HEK293 (cell line): ENCODE data around the gene TMEM125.

Experiments
- CTCF ChIA-PET: fragments of 350-600 bp; formaldehyde crosslinking; extraction: SDS; loops from one replicate; lab custom pipeline; 2021; ENCODE audit warnings: antibody characterized with exemption; lab: Yijun Ruan, JAX
- POLR2A ChIA-PET: fragments of 300-600 bp; formaldehyde crosslinking; extraction: SDS; loops from one replicate; lab custom pipeline; 2020; ENCODE audit warnings: antibody characterized with exemption, inconsistent platforms; lab: Yijun Ruan, JAX
- H3K27ac ChIP-seq: fragments of 200-500 bp; sonication (Bioruptor generic); 2 replicates; pipeline ENCODE4 v1.5.1; 2014; ENCODE audit warnings: low read depth, low read length, control low read depth, inconsistent platforms; ENCODE audit errors: extremely low read depth
- H3K36me3 ChIP-seq, 2 experiments: fragments of 200-500 bp in 1 of 2; sonication (Bioruptor generic) in 1 of 2; 1 replicate in 1 of 2; 2 replicates in 1 of 2; pipeline ENCODE4 v1.5.1; 2014 to 2017; ENCODE audit warnings: inconsistent platforms in 2 of 2, low read length in 2 of 2; ENCODE audit not compliant: control insufficient read depth in 2 of 2, insufficient read depth in 1 of 2
- H3K4me1 ChIP-seq: fragments of 200-500 bp; sonication (Bioruptor generic); 2 replicates; pipeline ENCODE4 v1.5.1; 2014; ENCODE audit warnings: mild to moderate bottlenecking, low read length, inconsistent platforms; ENCODE audit not compliant: control insufficient read depth, insufficient read depth
- H3K4me3 ChIP-seq: 2 replicates; pipeline ENCODE4 v1.5.1; 2011; ENCODE audit warnings: low read depth, mild to moderate bottlenecking, control low read depth, low read length, moderate library complexity
- H3K9me3 ChIP-seq: fragments of 200-500 bp; sonication (Bioruptor generic); 2 replicates; pipeline ENCODE4 v1.5.1; 2014; ENCODE audit warnings: low read depth, low read length, inconsistent platforms; ENCODE audit not compliant: control insufficient read depth, insufficient read depth
- GLI4 ChIP-seq: fragments of 450-650 bp; formaldehyde crosslinking; IDR thresholded peaks from 2 replicates; pipeline ENCODE4 v1.5.1; 2016; ENCODE audit warnings: missing biosample characterization, missing genetic modification characterization
- HOXA7 ChIP-seq: sonication (generic); formaldehyde crosslinking; IDR thresholded peaks from 2 replicates; pipeline ENCODE4 v1.8.1; 2022; ENCODE audit warnings: missing genetic modification reagents, borderline replicate concordance
- KLF1 ChIP-seq: fragments of 450-650 bp; formaldehyde crosslinking; IDR thresholded peaks from 2 replicates; pipeline ENCODE4 v1.5.1; 2016; ENCODE audit warnings: missing biosample characterization, missing genetic modification characterization
- MEIS1 ChIP-seq: sonication (generic); formaldehyde crosslinking; IDR thresholded peaks from 2 replicates; pipeline ENCODE4 v1.8.1; 2022; ENCODE audit warnings: missing genetic modification reagents, mild to moderate bottlenecking, borderline replicate concordance
- RBAK ChIP-seq: fragments of 450-650 bp; formaldehyde crosslinking; IDR thresholded peaks from 2 replicates; pipeline ENCODE4 v1.5.1; 2016; ENCODE audit warnings: missing biosample characterization, missing genetic modification characterization
- REPIN1 ChIP-seq: fragments of 450-650 bp; formaldehyde crosslinking; IDR thresholded peaks from 2 replicates; pipeline ENCODE4 v1.5.1; 2017; ENCODE audit warnings: missing biosample characterization, missing genetic modification characterization, low read depth
- SP7 ChIP-seq: fragments of 450-650 bp; formaldehyde crosslinking; IDR thresholded peaks from 2 replicates; pipeline ENCODE4 v1.5.1; 2016; ENCODE audit warnings: missing biosample characterization, missing genetic modification characterization
- ZBTB48 ChIP-seq: fragments of 450-650 bp; formaldehyde crosslinking; IDR thresholded peaks from 2 replicates; pipeline ENCODE4 v1.5.1; 2016; ENCODE audit warnings: missing biosample characterization, missing genetic modification characterization
- ZFP3 ChIP-seq: fragments of 450-650 bp; formaldehyde crosslinking; IDR thresholded peaks from 2 replicates; pipeline ENCODE4 v1.5.1; 2016; ENCODE audit warnings: low read depth, missing biosample characterization, missing genetic modification characterization
- ZFP41 ChIP-seq: fragments of 450-650 bp; formaldehyde crosslinking; IDR thresholded peaks from 2 replicates; pipeline ENCODE4 v1.5.1; 2016; ENCODE audit warnings: missing biosample characterization, missing genetic modification characterization, borderline replicate concordance
- ZFP69B ChIP-seq: fragments of 450-650 bp; formaldehyde crosslinking; IDR thresholded peaks from 2 replicates; pipeline ENCODE4 v1.5.1; 2016; ENCODE audit warnings: missing biosample characterization, missing genetic modification characterization
- ZNF19 ChIP-seq: fragments of 450-650 bp; formaldehyde crosslinking; IDR thresholded peaks from 2 replicates; pipeline ENCODE4; 2016; ENCODE audit warnings: missing biosample characterization, missing genetic modification characterization, low read depth
- ZNF324 ChIP-seq: fragments of 450-650 bp; formaldehyde crosslinking; IDR thresholded peaks from 2 replicates; pipeline ENCODE4 v1.5.1; 2016; ENCODE audit warnings: missing biosample characterization, missing genetic modification characterization
- ZNF335 ChIP-seq: fragments of 450-650 bp; formaldehyde crosslinking; conservative IDR thresholded peaks from 2 replicates; pipeline ENCODE4 v1.5.1; 2016; ENCODE audit warnings: missing biosample characterization, missing genetic modification characterization
- ZNF394 ChIP-seq: fragments of 450-650 bp; formaldehyde crosslinking; IDR thresholded peaks from 2 replicates; pipeline ENCODE4 v1.5.1; 2016; ENCODE audit warnings: missing biosample characterization, missing genetic modification characterization, mild to moderate bottlenecking, moderate library complexity, borderline replicate concordance
- ZNF514 ChIP-seq: fragments of 450-650 bp; formaldehyde crosslinking; IDR thresholded peaks from 2 replicates; pipeline ENCODE4 v1.5.1; 2016; ENCODE audit warnings: missing biosample characterization, missing genetic modification characterization
- ZNF549 ChIP-seq: fragments of 450-650 bp; IDR thresholded peaks from 2 replicates; pipeline ENCODE4 v1.5.1; 2018; ENCODE audit warnings: missing biosample characterization, missing genetic modification characterization, mild to moderate bottlenecking, inconsistent platforms, moderate library complexity
- ZNF585B ChIP-seq: fragments of 450-650 bp; formaldehyde crosslinking; IDR thresholded peaks from 2 replicates; pipeline ENCODE4 v1.5.1; 2016; ENCODE audit warnings: missing biosample characterization, missing genetic modification characterization
- ZNF621 ChIP-seq: fragments of 450-650 bp; formaldehyde crosslinking; IDR thresholded peaks from 2 replicates; pipeline ENCODE4 v1.5.1; 2017; ENCODE audit warnings: missing biosample characterization, missing genetic modification characterization
- ZNF664 ChIP-seq: fragments of 450-650 bp; formaldehyde crosslinking; IDR thresholded peaks from 2 replicates; pipeline ENCODE4 v1.5.1; 2016; ENCODE audit warnings: missing biosample characterization, missing genetic modification characterization
- ZNF792 ChIP-seq: fragments of 450-650 bp; formaldehyde crosslinking; IDR thresholded peaks from 2 replicates; pipeline ENCODE4 v1.5.1; 2016; ENCODE audit warnings: missing biosample characterization, missing genetic modification characterization
- TF ChIP-seq, protein P1 (sequence below): fragments of 450-650 bp; formaldehyde crosslinking; IDR thresholded peaks from 2 replicates; pipeline ENCODE4 v1.5.1; 2017; ENCODE audit warnings: missing biosample characterization, missing genetic modification characterization
- TF ChIP-seq, protein P2 (sequence below): fragments of 450-650 bp; formaldehyde crosslinking; IDR thresholded peaks from 2 replicates; pipeline ENCODE4 v1.5.1; 2017; ENCODE audit warnings: missing biosample characterization, missing genetic modification characterization
- TF ChIP-seq, protein P3 (sequence below): fragments of 450-650 bp; formaldehyde crosslinking; IDR thresholded peaks from 2 replicates; pipeline ENCODE4 v1.5.1; 2017; ENCODE audit warnings: missing biosample characterization, missing genetic modification characterization

TMEM125 gene

DNA sequence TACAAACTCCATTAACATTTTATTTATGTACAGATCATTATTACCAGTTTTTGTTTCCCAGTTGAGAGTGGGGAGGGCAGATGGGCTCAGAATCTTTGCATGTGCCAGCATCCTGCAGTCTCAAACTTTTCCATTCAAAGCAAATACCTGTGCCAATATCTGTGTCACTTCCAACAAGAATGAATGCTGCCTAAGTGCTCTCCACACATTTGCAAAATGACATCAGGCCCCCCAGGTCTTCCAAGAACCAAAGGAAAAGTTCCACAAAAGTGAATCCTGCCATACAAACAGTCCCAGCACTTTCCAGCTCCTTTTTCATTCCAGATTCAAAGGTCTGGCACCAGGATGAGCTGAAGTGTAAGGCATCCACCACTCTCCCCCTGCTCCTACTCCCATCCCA, 29.3 kb downstream of the TMEM125 start:
- ChIA-PET CTCF (no interaction called here), POLR2A (no interaction called here)
- H3K27ac ChIP-seq, result no peak overlapping the region

DNA sequence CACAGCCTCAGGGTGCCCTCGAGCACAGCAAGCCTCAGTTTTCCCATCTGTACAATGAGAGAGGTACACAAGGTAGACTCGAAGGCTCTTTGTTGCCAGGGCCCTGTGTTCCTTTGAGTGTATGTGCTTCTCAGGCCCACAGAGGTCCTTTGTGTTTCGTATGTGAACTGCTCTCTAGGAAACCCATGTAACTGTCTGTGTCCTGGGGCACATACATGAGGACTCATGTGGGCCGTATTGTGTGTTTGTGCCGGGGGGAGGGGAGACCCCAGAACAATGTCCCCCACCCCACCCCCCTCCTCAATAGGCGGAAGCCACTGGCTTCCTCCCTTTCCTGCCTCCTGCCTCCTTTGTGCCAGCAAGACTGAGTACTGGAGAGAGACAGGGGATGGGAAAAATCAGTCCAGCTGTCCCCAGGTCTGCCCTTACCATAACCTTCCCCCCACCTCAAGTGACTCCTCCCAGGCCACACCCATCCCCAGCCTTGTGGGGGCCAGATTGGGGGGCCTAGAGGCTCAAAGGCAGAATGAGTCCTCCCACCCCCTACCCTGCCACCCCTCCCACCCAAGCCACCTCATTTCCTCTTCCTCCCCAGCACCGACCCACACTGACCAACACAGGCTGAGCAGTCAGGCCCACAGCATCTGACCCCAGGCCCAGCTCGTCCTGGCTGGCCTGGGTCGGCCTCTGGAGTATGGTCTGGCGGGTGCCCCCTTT, 30.8 kb downstream of the TMEM125 start, which contains the start of gene TIE1:
TIE1 (plus strand) TSS at position 605 of the 717 bp plus-strand sequence; CDS start at position 695, 90 bp downstream.
- Histone ChIP-seq H3K9me3 (no peaks in the 10 kb centered on the region), H3K4me1 (no peaks in the 10 kb centered on the region), H3K4me3 (no peak within 1 kb of the TSS), H3K36me3 (no peaks in the 10 kb centered on the region), H3K27ac (no peak within 1 kb of the TSS)
- TF ChIP-seq RBAK (tag by site-specific recombination), result no peak
- no peak for TF ChIP-seq ZNF585B
- TF ChIP-seq ZBTB48 (tag by site-specific recombination), result no peak
- TF ChIP-seq ZNF324 (tag by site-specific recombination), result no peak
- TF ChIP-seq ZNF19 (tag by site-specific recombination), result no peak
- TF ChIP-seq ZNF514 (tag by site-specific recombination), result no peak
- TF ChIP-seq, protein P1, sequence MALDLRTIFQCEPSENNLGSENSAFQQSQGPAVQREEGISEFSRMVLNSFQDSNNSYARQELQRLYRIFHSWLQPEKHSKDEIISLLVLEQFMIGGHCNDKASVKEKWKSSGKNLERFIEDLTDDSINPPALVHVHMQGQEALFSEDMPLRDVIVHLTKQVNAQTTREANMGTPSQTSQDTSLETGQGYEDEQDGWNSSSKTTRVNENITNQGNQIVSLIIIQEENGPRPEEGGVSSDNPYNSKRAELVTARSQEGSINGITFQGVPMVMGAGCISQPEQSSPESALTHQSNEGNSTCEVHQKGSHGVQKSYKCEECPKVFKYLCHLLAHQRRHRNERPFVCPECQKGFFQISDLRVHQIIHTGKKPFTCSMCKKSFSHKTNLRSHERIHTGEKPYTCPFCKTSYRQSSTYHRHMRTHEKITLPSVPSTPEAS (tag by site-specific recombination), result no peak
- TF ChIP-seq ZNF792, result no peak
- no peak for TF ChIP-seq HOXA7 (CRISPR knock-in tag)
- TF ChIP-seq ZFP41 (tag by site-specific recombination), result no peak
- no peak for TF ChIP-seq ZNF335 (tag by site-specific recombination)
- TF ChIP-seq, protein P2, sequence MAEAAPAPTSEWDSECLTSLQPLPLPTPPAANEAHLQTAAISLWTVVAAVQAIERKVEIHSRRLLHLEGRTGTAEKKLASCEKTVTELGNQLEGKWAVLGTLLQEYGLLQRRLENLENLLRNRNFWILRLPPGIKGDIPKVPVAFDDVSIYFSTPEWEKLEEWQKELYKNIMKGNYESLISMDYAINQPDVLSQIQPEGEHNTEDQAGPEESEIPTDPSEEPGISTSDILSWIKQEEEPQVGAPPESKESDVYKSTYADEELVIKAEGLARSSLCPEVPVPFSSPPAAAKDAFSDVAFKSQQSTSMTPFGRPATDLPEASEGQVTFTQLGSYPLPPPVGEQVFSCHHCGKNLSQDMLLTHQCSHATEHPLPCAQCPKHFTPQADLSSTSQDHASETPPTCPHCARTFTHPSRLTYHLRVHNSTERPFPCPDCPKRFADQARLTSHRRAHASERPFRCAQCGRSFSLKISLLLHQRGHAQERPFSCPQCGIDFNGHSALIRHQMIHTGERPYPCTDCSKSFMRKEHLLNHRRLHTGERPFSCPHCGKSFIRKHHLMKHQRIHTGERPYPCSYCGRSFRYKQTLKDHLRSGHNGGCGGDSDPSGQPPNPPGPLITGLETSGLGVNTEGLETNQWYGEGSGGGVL (tag by site-specific recombination), result no peak
- TF ChIP-seq, protein P3, sequence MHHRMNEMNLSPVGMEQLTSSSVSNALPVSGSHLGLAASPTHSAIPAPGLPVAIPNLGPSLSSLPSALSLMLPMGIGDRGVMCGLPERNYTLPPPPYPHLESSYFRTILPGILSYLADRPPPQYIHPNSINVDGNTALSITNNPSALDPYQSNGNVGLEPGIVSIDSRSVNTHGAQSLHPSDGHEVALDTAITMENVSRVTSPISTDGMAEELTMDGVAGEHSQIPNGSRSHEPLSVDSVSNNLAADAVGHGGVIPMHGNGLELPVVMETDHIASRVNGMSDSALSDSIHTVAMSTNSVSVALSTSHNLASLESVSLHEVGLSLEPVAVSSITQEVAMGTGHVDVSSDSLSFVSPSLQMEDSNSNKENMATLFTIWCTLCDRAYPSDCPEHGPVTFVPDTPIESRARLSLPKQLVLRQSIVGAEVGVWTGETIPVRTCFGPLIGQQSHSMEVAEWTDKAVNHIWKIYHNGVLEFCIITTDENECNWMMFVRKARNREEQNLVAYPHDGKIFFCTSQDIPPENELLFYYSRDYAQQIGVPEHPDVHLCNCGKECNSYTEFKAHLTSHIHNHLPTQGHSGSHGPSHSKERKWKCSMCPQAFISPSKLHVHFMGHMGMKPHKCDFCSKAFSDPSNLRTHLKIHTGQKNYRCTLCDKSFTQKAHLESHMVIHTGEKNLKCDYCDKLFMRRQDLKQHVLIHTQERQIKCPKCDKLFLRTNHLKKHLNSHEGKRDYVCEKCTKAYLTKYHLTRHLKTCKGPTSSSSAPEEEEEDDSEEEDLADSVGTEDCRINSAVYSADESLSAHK (tag by site-specific recombination), result no peak
- no peak for TF ChIP-seq ZNF549 (tag by site-specific recombination)
- no peak for TF ChIP-seq REPIN1 (tag by site-specific recombination)
- ChIA-PET POLR2A (no interaction called here), CTCF (no interaction called here)

More for the DNA sequence above, 29.3 kb downstream of the TMEM125 start:
- H3K9me3 ChIP-seq, result no peaks in the 10 kb centered on the region
- TF ChIP-seq MEIS1 (CRISPR knock-in tag), result no peak
- no peak for TF ChIP-seq ZNF394 (tag by site-specific recombination)
- TF ChIP-seq ZFP3, result no peak
- no peak for TF ChIP-seq ZFP69B (tag by site-specific recombination)
- no peak for TF ChIP-seq SP7
- no peak for TF ChIP-seq ZNF664 (tag by site-specific recombination)
- TF ChIP-seq ZNF621 (tag by site-specific recombination), result no peak
- TF ChIP-seq GLI4 (tag by site-specific recombination), result no peak
- no peak for TF ChIP-seq KLF1
- no peaks in the 10 kb centered on the region for H3K36me3 ChIP-seq
- peaks cover 4% of the 10 kb centered on the region for H3K4me1 ChIP-seq
- no peak overlapping the region for H3K4me3 ChIP-seq
